CD14-positive monocyte (primary cell): ENCODE measurements around the gene IRX4. TPM values are rescaled to one million over a fixed set of nuclear protein-coding genes. Genes with fewer than 3 reads are reported as not detected.

Experiments
- DNase-seq, 3 donors: peaks; one replicate each; pipeline ENCODE4 v3.0.0-alpha.2; 2011 to 2022
- H2AFZ ChIP-seq: 2 replicates; pipeline ENCODE4 v1.6.0; 2012; ENCODE audit warnings: mild to moderate bottlenecking, low read depth, low read length, inconsistent platforms; ENCODE audit not compliant: insufficient read depth, poor library complexity, severe bottlenecking
- H3K27ac ChIP-seq, 2 donors: 1 replicate in 1 of 2; 2 replicates in 1 of 2; pipeline ENCODE4 v1.5.1; 2012 to 2013; ENCODE audit warnings: low read length in 2 of 2, control low read depth in 1 of 2, inconsistent platforms in 1 of 2, low read depth in 1 of 2, mild to moderate bottlenecking in 1 of 2
- H3K27me3 ChIP-seq, 2 donors: one replicate each; pipeline versions ENCODE4 v1.6.0 to v1.6.1; 2011 to 2013; ENCODE audit warnings: low read length in 2 of 2; ENCODE audit not compliant: control insufficient read depth in 2 of 2, insufficient read depth in 2 of 2
- H3K36me3 ChIP-seq, 2 donors: replicated peaks in 1 of 2; 1 replicate in 1 of 2; 2 replicates in 1 of 2; pipeline versions ENCODE4 v1.5.1 to v1.6.1; 2012 to 2013; ENCODE audit warnings: low read length in 2 of 2, control low read depth in 1 of 2, inconsistent platforms in 1 of 2, mild to moderate bottlenecking in 1 of 2; ENCODE audit not compliant: insufficient read depth in 2 of 2, control insufficient read depth in 1 of 2
- H3K4me1 ChIP-seq, 2 donors: 1 replicate in 1 of 2; 2 replicates in 1 of 2; pipeline versions ENCODE4 v1.5.1 to v1.6.1; 2012 to 2013; ENCODE audit warnings: low read length in 2 of 2, control low read depth in 1 of 2, inconsistent platforms in 1 of 2, mild to moderate bottlenecking in 1 of 2, moderate library complexity in 1 of 2; ENCODE audit not compliant: insufficient read depth in 2 of 2, control insufficient read depth in 1 of 2
- H3K4me2 ChIP-seq: replicated peaks from 2 replicates; pipeline ENCODE3; 2012; ENCODE audit warnings: low read length, moderate library complexity, mild to moderate bottlenecking; ENCODE audit not compliant: poor library complexity, severe bottlenecking; ENCODE audit errors: extremely low read depth
- H3K4me3 ChIP-seq, 3 experiments: fragments of 200-600 bp in 1 of 3; sonication (generic) in 1 of 3; replicated peaks in 1 of 3; 1 replicate in 2 of 3; 2 replicates in 1 of 3; pipeline ENCODE4 v1.5.1; 2011 to 2013; ENCODE audit warnings: low read length in 3 of 3, mild to moderate bottlenecking in 3 of 3, control low read depth in 2 of 3, low read depth in 2 of 3, inconsistent platforms in 1 of 3, moderate library complexity in 1 of 3
- H3K79me2 ChIP-seq: 2 replicates; pipeline ENCODE4 v1.6.0; 2012; ENCODE audit warnings: mild to moderate bottlenecking, control low read depth, inconsistent platforms, low read length, moderate library complexity; ENCODE audit not compliant: insufficient read depth
- H3K9ac ChIP-seq: 2 replicates; pipeline ENCODE4 v1.6.0; 2017; ENCODE audit warnings: low read length, mild to moderate bottlenecking; ENCODE audit not compliant: insufficient read depth, poor library complexity, severe bottlenecking
- H3K9me3 ChIP-seq, 2 donors: replicated peaks in 1 of 2; 1 replicate in 1 of 2; 2 replicates in 1 of 2; pipeline versions ENCODE4 v1.5.1 to v1.6.1; 2012 to 2013; ENCODE audit warnings: low read length in 2 of 2, control low read depth in 1 of 2; ENCODE audit not compliant: control insufficient read depth in 1 of 2, insufficient read depth in 1 of 2
- H4K20me1 ChIP-seq: 2 replicates; pipeline ENCODE4 v1.6.0; 2012; ENCODE audit warnings: mild to moderate bottlenecking, low read length, control low read depth, moderate library complexity; ENCODE audit not compliant: insufficient read depth
- H3K27ac Mint-ChIP-seq, 7 donors: one replicate each; pipeline ENCODE4 v1.8.0; 2020; ENCODE audit warnings: mild to moderate bottlenecking in 7 of 7, mixed read lengths in 7 of 7, moderate library complexity in 6 of 7, inconsistent platforms in 2 of 7
- H3K27me3 Mint-ChIP-seq, 3 donors: one replicate each; pipeline ENCODE4 v1.8.0; 2021 to 2022; ENCODE audit warnings: low read depth in 3 of 3, mild to moderate bottlenecking in 3 of 3, mixed read lengths in 3 of 3, moderate library complexity in 3 of 3, inconsistent platforms in 1 of 3
- H3K36me3 Mint-ChIP-seq, 2 donors: one replicate each; pipeline ENCODE4 v1.8.0; 2020; ENCODE audit warnings: mixed read lengths in 2 of 2, inconsistent platforms in 1 of 2, mild to moderate bottlenecking in 1 of 2
- H3K4me1 Mint-ChIP-seq: one replicate; pipeline ENCODE4 v1.8.0; 2020; ENCODE audit warnings: mild to moderate bottlenecking, mixed read lengths
- H3K4me3 Mint-ChIP-seq, 2 donors: one replicate each; pipeline ENCODE4 v1.8.0; 2020; ENCODE audit warnings: mild to moderate bottlenecking in 2 of 2, mixed read lengths in 2 of 2, moderate library complexity in 1 of 2
- H3K9me3 Mint-ChIP-seq, 7 donors: one replicate each; pipeline ENCODE4 v1.8.0; 2020 to 2022; ENCODE audit warnings: mixed read lengths in 7 of 7, mild to moderate bottlenecking in 6 of 7, moderate library complexity in 6 of 7, inconsistent platforms in 2 of 7
- CTCF ChIP-seq: fragments of 200-600 bp; IDR thresholded peaks from one replicate; pipeline ENCODE4 v1.8.0; 2022; ENCODE audit warnings: antibody characterized with exemption, mild to moderate bottlenecking
- WGBS: methylation state at CpG from one replicate; pipeline ENCODE4 v1.1.5; 2013; ENCODE audit warnings: missing lambda C conversion rate; ENCODE audit not compliant: insufficient coverage; 5-methylcytosine and 5-hydroxymethylcytosine counted together
- intact Hi-C, 2 donors: fragments of 100-400 bp; cut with micrococcal nuclease; formaldehyde crosslinking; loops; one replicate each; pipeline versions ENCODE4 v1.15.0 to v1.15.1; 2023
- polyA plus RNA-seq, 3 donors: library from polyadenylated mRNA; depleted of rRNA in 1 of 3; unstranded in 2 of 3; stranded (reverse) in 1 of 3; fragments of 300-500 nt in 2 of 3; fragments of >200 nt in 1 of 3; fragmentation: Illumina TruSeq in 2 of 3; gene quantifications; 1 replicate in 2 of 3; 2 replicates in 1 of 3; pipeline ENCODE4 v1.2.3, GENCODE V29; 2012 to 2021

Gene IRX4
- polyA plus RNA-seq, 3 donors, result not detected

DNA sequence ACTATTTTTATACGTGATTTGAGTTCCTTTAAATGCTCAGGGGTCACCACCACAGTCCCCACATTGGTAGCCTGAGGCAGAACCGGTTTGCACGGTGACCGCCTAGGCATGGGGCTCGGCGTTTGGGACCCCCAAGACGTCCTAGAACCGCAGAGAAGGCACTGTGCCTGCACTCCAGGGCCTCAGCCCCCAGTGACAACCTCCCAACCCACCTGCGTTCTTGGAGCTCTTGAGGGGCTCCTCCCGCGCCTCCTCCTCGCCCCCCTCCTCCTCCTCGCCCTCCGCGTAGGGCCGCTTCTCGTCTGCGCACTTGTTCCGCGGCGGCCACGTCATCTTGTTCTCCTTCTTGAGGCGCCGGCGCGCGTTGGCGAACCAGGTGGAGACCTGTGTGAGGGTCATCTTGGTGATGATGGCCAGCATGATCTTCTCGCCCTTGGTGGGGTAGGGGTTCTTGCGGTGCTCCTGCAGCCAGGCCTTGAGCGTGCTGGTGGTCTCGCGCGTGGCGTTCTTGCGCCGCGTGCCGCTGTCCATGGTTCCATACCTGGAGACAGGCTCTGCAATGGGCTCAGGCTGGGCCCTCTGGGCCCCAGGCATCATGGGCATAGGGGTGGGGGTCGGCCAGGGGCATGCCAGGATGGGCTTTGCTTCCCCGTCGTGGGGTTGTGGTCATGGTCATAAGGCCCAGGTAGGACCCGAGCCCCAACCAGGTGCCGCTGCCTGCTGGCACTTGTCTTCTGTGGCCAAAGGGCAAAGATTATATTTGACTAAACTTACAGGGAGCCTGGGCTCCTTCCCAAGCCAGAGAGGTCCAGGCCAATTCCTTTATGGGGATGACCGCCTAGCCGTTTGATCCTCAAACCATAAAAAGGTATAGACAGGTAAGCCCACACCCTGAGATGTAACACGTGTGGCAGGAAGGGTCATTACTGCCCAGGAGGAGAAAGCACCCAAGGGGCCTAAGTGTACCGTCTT is 3.1 kb downstream of the IRX4 start:
- H3K4me3 ChIP-seq, result no peak overlapping the region
- TF ChIP-seq CTCF, result no peak
- H3K27me3 ChIP-seq, result peaks cover 50 to 92% of the 10 kb centered on the region in 2 donors
- H4K20me1 ChIP-seq, result no peaks in the 10 kb centered on the region
- H3K79me2 ChIP-seq, result no peaks in the 10 kb centered on the region
- H3K4me1 ChIP-seq, result no peaks in the 10 kb centered on the region
- no peak for DNase-seq
- no peaks in the 10 kb centered on the region for H3K36me3 ChIP-seq
- Mint-ChIP-seq H3K36me3 (peaks cover 2 to 4% of the 10 kb centered on the region in 2 donors), H3K9me3 (peaks cover 0 to 27% (median 5%) of the 10 kb centered on the region in 7 donors), H3K27me3 (peaks cover 79 to 96% (median 88%) of the 10 kb centered on the region in 3 donors), H3K4me3 (peak overlapping the region in 1 of 2 donors; percentile 85), H3K4me1 (no peaks in the 10 kb centered on the region), H3K27ac (no peak overlapping the region)
- H3K27ac ChIP-seq, result no peak overlapping the region
- intact Hi-C loops, result no loop called here
- H2AFZ ChIP-seq, result no peak overlapping the region
- no peak overlapping the region for H3K9ac ChIP-seq
- H3K4me2 ChIP-seq, result no peak overlapping the region
- WGBS, result 18% methylated on average over 40 of the region's 48 CpGs
- H3K9me3 ChIP-seq, result peaks cover 0 to 11% of the 10 kb centered on the region in 2 donors

GRCh38 chr5:1878050-1878849 is 4.5 kb downstream of the IRX4 start:
- Mint-ChIP-seq H3K27me3 (peaks cover 76 to 95% (median 89%) of the 10 kb centered on the region in 3 donors), H3K36me3 (peaks cover 2 to 4% of the 10 kb centered on the region in 2 donors), H3K4me3 (peak overlapping the region in 1 of 2 donors; percentile 85), H3K27ac (no peak overlapping the region), H3K9me3 (peaks cover 0 to 24% (median 5%) of the 10 kb centered on the region in 7 donors), H3K4me1 (no peaks in the 10 kb centered on the region)
- no peak overlapping the region for H3K9ac ChIP-seq
- peaks cover 0 to 5% of the 10 kb centered on the region in 2 donors for H3K9me3 ChIP-seq
- H3K27ac ChIP-seq, result no peak overlapping the region
- no peak overlapping the region for H3K4me2 ChIP-seq
- peaks cover 49 to 92% of the 10 kb centered on the region in 2 donors for H3K27me3 ChIP-seq
- H3K4me1 ChIP-seq, result no peaks in the 10 kb centered on the region
- no peak overlapping the region for H3K4me3 ChIP-seq
- intact Hi-C loops, result no loop called here
- H3K36me3 ChIP-seq, result no peaks in the 10 kb centered on the region
- no peak for DNase-seq
- H3K79me2 ChIP-seq, result no peaks in the 10 kb centered on the region
- H4K20me1 ChIP-seq, result no peaks in the 10 kb centered on the region
- TF ChIP-seq CTCF, result no peak
- WGBS, result 5% methylated on average over 76 of the region's 79 CpGs
- no peak overlapping the region for H2AFZ ChIP-seq
